HG02759 (cell line): Measurements from ENCODE around the gene ADAMTSL5.
"Not testable (repeated sequence)": the region's sequence is repeated elsewhere in the genome, so short reads cannot be mapped to it uniquely, and the experiment has no call there.

ENCODE experiments used
- ATAC-seq: cut with Tn5 transposase; IDR thresholded peaks from one replicate; pipeline ENCODE4 v1.9.1; 2021; ENCODE audit warnings: mild to moderate bottlenecking, moderate library complexity; ENCODE audit not compliant: unreplicated experiment

The ADAMTSL5 gene, protein sequence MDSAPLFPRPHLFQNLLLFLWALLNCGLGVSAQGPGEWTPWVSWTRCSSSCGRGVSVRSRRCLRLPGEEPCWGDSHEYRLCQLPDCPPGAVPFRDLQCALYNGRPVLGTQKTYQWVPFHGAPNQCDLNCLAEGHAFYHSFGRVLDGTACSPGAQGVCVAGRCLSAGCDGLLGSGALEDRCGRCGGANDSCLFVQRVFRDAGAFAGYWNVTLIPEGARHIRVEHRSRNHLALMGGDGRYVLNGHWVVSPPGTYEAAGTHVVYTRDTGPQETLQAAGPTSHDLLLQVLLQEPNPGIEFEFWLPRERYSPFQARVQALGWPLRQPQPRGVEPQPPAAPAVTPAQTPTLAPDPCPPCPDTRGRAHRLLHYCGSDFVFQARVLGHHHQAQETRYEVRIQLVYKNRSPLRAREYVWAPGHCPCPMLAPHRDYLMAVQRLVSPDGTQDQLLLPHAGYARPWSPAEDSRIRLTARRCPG

DNA sequence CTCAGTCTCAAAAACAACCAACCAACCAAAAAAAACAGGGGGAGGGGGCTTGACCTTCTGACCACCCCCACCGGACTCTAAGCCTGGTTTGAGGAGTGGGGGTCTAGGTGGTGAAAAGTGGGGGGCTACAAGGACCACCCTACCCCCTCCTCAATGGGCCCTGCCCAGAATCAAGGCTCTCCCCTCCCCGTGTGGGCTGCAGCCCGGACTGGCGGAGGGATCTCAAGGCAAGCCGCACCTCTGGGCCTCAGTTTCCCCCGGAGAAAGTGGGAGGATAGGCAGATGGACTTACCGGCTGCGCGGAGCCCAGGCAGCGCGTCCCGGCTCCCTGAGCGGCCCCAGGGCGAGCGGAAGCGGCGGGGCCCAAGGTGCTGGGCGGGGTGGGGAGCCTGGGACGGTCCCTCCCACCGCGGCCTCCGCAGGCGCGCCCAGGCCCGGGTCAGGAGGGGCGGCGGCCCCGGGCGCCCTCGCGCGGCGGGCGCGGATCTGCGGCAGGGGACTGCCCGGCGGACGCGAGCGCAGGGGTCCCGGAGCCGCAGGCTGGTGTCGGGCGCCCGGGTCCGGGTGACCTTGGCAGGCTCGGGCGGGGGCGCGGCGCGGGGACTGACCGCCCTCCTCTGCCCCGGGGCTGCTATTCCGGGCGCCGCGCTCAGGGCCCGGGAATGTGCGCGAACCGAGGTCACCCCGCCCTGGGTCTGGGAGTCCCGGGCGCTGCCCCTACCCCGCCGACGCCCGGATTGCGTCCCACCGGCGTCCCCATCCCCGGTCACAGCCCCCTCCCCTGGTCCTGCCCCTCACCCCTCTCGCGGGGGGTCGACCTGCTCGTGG lies at the start of gene ADAMTSL5:
Gene ADAMTSL5, minus strand, starts transcription at position 349 of the 828 bp plus-strand sequence. CDS start 2,076 bp downstream, outside the sequence.
- ATAC-seq, result no peak

- ATAC-seq, result no peak
These were observed 48.5 kb upstream of the ADAMTSL5 start for GRCh38 chr19:1561236-1561842.

DNA sequence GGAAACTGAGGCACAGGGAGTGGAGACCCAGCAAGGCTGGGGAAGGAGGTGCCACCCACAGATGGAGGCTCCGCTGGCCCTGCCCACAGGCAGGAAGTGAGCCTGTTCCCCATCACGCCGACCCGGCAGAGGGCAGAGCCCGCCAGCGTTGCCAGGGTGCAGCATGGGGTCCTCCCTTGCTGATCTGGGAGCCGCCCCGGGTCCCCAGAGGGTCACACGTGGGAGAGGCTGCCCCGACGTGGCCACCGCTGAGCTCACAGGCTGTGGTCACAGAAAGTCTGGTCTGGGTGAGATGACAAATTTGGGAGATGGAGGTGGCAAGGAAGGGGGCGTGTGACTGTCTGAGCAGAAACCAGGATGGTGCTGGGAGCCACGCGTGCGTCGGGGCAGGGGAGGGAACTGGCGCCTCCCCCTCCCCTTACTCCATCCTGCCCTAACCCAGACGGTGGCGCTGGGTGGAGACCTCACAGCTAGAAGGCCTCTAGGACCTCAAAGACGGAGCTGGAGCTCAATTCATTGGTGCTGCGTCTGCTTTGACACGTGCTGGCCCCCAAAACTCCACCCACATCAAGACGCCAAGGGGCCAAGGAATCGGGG lies 47.6 kb upstream of the ADAMTSL5 start:
- no peak for ATAC-seq

DNA sequence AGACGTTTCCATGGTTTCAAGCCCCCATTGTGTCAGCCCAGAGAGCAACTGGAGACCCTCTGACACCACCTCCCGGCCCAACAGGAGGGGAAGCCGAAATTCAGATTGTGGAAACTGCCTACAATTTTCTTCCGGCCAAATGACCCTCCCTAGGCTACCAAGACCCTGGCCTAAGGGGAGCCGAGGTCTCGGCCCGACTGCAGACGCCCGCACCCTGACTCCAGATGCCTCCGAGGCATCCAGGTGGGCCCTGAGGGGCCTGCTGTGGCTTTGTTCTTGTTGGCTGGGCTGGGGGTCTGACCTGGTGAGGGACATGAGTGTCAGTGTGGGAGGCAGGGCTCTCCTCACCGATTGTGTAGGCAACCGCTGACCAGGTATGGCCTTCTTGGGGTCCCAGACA lies 45.7 kb upstream of the ADAMTSL5 start:
- no peak for ATAC-seq

GRCh38 chr19:1556390-1557070 lies 43.7 kb upstream of the ADAMTSL5 start:
- no peak for ATAC-seq

DNA sequence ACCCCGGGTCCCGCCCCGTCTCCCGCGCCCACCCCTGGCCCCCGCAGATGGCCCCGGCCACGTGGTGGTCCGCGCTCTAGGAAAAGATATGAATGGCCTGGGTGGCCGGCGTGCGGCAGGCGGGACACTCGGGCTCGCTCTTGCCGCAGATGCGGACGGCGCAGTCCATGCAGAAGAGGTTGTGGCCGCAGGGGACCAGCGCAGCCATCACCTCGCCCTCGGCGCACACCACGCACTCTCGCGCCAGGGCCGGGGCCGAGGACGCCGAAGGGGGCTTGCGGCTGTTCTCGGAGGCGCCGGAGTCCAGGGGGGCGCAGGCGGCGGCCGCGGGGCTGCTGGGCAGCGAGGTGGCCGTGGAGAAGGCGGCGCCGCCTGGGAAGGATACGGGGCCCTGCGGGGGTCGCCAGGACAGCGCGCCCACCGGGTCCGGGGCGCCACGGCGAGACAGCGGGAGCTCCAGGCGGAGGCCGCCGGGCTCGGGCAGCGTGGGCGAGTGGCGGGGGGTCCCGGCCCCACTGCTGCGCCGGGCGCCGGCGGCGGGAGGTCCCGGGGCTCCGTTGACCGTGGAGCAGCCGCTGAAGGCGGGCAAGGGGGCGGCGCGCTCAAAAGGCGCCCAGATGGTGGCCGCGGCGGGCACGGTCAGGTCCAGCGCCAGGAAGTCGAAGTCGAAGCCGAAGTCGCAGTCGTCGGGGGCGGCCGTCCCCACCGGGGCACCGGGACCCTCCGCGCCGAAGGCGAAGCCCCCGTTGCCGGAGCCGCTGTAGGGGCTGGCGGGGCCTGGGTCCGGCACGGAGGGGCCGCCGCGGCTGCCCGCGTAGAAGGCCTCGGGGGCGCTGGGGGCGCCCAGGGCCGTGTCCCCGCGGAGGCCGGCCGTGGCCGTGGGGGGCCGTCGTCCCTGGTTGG lies 42.9 kb upstream of the ADAMTSL5 start:
- ATAC-seq, result no peak

GRCh38 chr19:1554968-1555367 lies 42.1 kb upstream of the ADAMTSL5 start:
- ATAC-seq, result no peak

GRCh38 chr19:1553415-1553814 lies 40.6 kb upstream of the ADAMTSL5 start:
- ATAC-seq, result no peak

- ATAC-seq, result no peak
These were observed 38.5 kb upstream of the ADAMTSL5 start for GRCh38 chr19:1551068-1552040.

DNA sequence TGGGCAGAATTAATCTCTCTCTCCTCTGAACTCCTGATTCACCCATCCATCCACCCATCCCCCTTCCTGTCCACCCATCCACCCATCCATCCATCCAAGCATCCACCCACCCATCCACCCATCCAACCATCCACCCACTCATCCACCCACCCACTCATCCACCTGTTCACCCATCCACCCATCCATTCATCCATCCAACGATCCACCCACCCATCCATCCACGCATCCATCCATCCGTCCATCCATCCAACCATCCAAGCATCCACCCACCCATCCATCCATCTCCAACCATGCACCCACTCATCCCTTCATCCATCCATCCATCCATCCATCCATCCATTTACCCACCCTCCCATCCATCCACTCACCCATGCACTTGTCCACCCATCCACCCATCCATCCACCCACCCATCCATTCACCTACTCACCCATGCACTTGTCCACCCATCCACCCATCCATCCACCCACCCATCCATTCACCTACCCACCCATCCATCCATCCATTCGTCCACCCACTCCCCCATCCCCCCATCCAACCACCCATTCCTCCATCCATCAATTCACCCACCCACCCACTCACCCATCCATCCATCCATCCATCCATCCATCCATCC lies 36.6 kb upstream of the ADAMTSL5 start:
- ATAC-seq, result no peak

GRCh38 chr19:1540365-1540925 lies 27.6 kb upstream of the ADAMTSL5 start:
- ATAC-seq, result no peak

DNA sequence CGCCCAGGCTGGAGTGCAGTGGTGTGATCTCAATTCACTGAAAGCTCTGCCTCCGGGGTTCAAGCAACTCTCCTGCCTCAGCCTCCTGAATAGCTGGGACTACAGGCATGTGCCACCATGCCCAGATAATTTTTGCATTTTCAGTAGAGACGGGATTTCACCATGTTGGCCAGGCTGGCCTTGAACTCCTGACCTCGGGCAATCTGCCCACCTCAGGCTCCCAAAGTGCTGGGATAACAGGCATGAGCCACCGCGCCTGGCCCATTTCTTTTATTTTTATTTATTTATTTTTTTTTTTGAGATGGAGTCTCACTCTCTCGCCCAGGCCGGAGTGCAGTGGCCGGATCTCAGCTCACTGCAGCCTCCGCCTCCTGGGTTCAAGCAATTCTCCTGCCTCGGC lies 26.9 kb upstream of the ADAMTSL5 start:
- ATAC-seq, result not testable (repeated sequence)

DNA sequence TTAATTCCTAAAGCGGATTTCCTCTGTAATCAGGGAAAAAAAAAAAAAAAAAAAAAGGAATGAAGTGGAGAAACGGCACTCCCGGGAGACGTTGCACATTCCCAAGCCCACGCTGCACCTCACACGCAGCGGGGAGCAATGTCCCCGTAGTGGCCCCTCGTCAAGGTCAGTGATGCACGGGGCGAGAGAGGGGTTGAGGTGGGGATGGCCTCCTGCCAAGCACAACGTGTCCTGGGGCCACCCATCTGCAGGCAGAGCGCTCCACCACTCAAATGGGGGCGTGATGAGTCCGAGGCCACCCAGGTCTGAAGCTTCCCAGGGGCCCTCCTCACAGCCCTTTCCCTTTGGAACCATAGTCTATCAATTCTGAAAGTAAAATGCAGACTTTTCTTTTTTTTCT lies 26.2 kb upstream of the ADAMTSL5 start:
- ATAC-seq, result no peak

GRCh38 chr19:1535699-1536098 lies 22.9 kb upstream of the ADAMTSL5 start:
- not testable (repeated sequence) for ATAC-seq

DNA sequence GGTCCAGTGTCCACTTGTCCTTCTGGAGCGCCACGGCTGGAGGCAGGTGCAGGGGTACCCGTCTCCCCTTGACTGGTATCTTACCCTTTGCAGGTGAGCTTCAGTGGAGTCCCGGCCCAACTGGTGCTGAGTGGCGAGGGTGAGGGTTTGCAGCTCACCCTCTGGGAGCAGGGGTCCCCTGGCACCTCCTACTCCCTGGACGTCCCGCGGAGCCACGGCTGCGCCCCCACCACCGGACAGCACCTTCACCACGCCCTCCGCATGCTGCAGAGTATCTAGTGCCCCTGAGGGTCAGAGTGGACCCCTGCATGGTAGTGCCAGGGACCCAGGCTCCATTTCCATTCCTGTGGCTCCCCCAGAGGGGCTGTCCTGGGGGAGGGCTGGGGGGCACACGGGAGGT lies 22.2 kb upstream of the ADAMTSL5 start:
- no peak for ATAC-seq

DNA sequence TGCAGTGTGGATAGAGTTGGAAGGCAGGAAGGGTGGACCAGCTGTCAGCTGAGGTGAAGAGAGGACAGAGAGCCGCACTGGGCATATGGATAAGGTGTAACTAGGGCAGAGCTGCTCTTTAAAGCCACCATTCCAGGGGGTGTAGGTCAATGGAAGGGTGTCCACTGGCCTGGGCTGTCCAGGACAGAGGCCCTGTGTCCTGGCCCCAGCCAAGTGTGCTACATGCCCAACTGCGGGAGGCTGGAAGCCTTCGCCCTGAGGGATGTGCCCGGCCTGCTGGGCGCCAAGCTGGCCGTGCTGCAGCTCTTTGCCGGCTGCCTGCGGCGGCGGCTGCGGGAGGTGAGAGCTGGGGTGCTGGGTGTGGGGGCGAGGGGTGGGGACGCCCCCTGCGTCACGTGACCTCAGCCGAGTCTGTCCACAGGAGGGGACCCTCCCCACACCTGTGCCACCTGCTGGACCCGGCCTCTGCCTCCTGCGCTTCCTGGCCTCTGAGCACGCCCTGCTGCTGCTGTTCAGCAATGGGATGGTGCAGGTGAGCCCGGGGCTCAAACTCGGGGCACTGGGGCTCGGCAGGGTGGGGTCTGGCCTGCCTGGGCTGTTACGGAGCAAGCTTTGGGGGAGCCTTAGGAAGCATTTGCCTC lies 20.8 kb upstream of the ADAMTSL5 start:
- ATAC-seq, result no peak

- ATAC-seq, result no peak
These were observed 19.2 kb upstream of the ADAMTSL5 start for GRCh38 chr19:1532003-1532402.
